ENCODE results near the gene SCNN1B.
"Not testable (repeated sequence)": the region's sequence is repeated elsewhere in the genome, so short reads cannot be mapped to it uniquely, and the experiment has no call there.

The SCNN1B gene

DNA sequence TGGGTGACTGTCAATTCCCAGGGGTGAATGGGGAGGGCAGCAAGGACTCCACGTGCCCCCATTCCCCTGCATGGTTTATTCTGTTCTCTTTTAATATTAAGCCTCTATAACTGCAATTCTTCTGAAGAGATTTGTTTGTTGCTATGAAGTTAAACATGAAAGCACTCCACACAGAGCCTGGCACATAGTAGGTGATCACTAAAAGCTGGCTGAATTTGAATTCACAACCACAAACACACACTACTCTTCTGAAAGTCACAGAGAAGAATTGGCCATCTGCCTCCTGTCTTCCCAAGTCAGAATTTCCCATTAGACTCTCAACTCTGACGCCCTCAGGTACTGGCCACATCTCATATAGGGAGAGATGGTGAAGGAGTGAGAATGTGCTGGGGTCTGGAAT lies 95.4 kb downstream of the SCNN1B start:
- no peak for DNase-seq (ENCODE audit: low spot score)
- TF ChIP-seq, protein P1, sequence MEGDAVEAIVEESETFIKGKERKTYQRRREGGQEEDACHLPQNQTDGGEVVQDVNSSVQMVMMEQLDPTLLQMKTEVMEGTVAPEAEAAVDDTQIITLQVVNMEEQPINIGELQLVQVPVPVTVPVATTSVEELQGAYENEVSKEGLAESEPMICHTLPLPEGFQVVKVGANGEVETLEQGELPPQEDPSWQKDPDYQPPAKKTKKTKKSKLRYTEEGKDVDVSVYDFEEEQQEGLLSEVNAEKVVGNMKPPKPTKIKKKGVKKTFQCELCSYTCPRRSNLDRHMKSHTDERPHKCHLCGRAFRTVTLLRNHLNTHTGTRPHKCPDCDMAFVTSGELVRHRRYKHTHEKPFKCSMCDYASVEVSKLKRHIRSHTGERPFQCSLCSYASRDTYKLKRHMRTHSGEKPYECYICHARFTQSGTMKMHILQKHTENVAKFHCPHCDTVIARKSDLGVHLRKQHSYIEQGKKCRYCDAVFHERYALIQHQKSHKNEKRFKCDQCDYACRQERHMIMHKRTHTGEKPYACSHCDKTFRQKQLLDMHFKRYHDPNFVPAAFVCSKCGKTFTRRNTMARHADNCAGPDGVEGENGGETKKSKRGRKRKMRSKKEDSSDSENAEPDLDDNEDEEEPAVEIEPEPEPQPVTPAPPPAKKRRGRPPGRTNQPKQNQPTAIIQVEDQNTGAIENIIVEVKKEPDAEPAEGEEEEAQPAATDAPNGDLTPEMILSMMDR (IDR thresholded peaks at IDR 0.05; ENCODE audit: extremely low read depth, insufficient read depth, missing control alignments) = no peak
- in situ Hi-C loops (cut with MboI; ENCODE audit: low pct_unique_long_range_greater_than_20kb, low sequenced_read_pairs, unreplicated experiment) = no loop called here

DNA sequence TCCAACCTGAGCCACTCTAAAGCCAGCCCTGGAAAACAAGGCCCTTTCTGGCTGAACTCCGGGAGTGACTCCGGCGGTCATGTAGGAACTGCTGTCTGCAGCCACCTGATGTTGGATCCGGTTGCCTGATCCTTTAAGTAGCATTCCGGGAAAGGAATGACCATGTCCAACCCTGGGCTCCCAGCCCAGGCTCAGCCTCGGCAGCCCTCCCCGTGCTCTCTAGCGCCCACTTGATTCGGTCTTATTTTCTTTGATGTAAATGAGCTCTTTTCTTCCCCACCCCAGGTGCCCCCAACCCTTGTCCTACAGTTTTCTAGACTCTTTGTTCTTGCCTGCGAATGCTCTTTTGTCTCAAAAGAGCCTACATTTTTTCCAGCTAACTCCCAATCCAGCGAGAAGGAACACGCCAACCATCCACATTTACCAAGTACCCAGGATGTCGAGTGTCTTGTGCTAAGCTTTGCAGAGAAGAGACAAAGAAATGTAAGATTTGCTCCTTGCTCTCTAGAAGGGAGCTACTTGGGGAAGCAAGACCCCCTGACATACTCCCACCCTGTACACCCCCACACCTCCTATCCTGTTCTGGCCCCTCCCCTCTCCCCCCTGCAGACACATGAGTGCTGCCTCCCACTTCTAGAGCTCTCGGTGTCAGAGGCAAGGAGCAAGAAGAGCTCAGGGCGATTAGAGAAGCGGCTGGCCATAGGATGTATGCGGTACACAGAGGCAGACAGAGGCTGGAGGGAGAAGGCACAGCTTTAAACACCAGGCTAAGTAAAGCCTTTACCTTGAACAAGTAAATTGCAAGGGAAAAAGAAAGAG lies 97.1 kb downstream of the SCNN1B start:
- DNase-seq (ENCODE audit: low spot score) = no peak
- in situ Hi-C loops (cut with MboI; ENCODE audit: low pct_unique_long_range_greater_than_20kb, low sequenced_read_pairs, unreplicated experiment) = no loop called here
- TF ChIP-seq, protein P1 (IDR thresholded peaks at IDR 0.05; ENCODE audit: extremely low read depth, insufficient read depth, missing control alignments) = no peak

DNA sequence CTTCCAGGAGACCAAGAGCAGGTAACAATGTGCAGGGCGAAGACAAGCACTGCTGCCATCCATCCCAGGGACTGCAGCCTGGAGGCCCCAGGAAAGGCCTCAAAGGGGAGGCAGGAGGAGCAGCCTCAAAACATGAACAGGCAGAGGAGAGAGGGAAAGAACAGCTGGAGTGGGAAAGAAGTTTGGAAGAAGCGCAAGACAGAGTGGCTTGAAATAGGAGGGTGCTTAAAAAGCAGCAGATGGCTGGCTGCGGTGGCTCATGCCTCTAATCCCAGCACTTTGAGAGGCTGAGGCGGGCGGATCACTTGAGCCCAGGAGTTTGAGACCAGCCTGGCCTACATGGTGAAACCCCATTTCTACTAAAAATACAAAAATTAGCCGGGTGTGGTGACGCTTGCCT lies 98.3 kb downstream of the SCNN1B start:
- DNase-seq (ENCODE audit: low spot score); in situ Hi-C loops (cut with MboI; ENCODE audit: low pct_unique_long_range_greater_than_20kb, low sequenced_read_pairs, unreplicated experiment): not testable (repeated sequence)

DNA sequence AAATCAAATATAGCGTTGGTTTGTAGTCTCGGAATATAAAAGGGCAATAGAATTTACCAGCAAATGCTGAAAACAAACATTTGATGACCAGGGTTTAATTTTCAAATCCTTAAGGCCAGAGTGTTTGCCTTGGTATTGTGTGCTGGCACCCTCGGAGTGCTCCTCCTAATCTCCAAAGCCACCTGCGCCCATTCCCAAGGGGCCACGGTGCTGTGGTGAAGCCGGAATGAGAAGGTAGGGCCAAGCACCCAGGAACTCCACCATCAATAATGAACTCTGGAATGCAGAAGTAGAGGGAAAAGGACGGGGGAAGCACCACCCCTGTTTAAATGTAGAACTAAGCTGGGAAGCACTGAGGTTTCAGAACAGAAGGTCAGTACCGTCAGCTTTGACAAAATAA lies 99.0 kb downstream of the SCNN1B start:
- no peak for DNase-seq (ENCODE audit: low spot score)
- in situ Hi-C loops (cut with MboI; ENCODE audit: low pct_unique_long_range_greater_than_20kb, low sequenced_read_pairs, unreplicated experiment) = no loop called here
- TF ChIP-seq, protein P1 (IDR thresholded peaks at IDR 0.05; ENCODE audit: extremely low read depth, insufficient read depth, missing control alignments) = no peak

DNA sequence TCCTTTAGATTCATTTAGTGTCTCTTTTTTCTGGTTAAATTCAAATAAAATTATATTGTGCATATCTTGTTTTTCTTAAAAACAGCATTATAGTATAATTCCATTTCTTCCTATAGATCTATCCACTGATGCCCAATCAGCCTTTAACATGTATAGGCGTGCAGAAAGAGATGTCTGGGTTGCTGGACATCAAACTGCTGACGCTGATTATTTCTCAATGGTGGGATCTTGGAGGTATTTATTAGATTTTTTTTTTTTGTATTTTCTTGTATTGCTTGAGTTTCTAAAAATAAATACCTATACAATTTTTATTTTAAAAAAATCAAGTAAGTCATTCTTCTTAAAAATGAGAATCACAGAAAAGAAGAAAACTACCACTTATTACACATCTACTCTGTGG lies 100.0 kb downstream of the SCNN1B start:
- in situ Hi-C loops (cut with MboI; ENCODE audit: low pct_unique_long_range_greater_than_20kb, low sequenced_read_pairs, unreplicated experiment) = no loop called here
- TF ChIP-seq, protein P1 (IDR thresholded peaks at IDR 0.05; ENCODE audit: extremely low read depth, insufficient read depth, missing control alignments) = no peak
- DNase-seq (ENCODE audit: low spot score) = no peak

DNA sequence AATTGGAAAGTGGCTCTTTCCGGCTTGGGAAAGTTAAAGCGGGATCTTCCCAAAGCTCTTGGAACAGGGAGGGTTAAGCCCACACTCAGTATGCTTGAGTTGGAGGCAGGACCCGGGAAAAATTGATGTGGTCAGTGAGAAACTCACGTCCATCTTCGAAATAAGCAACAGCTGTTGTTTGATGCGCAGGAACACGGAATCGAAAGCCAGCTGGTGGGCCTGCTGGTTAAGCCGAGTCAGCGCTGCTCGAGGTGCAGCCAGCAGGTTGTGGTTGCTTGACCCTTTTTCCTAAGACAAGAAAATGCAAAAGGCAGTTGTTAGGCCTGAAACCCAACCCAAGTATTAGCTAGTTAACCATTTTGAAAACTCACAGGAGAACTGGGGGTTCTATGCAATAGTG lies 101.4 kb downstream of the SCNN1B start:
- DNase-seq (ENCODE audit: low spot score) = no peak
- in situ Hi-C loops (cut with MboI; ENCODE audit: low pct_unique_long_range_greater_than_20kb, low sequenced_read_pairs, unreplicated experiment) = no loop called here
- TF ChIP-seq, protein P1 (IDR thresholded peaks at IDR 0.05; ENCODE audit: extremely low read depth, insufficient read depth, missing control alignments) = no peak

DNA sequence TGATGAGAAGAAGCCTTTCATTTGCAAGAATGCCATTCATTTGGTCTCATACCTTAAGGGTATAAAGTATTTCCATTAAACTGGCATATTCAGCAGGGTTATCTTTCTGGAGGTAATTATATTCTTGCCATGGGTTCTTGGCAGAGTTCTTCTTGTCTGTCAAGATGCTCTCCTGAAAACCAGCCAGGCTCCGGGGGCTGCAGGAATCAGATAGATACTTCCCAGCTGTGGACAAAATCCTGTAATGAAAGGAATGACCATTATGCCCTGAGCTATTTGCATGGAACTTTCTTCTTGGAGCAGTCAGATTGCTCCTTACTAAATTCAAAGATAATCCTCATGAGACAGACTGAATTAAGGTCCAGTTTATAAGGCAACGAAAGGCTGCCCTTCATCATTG lies 103.9 kb downstream of the SCNN1B start:
- in situ Hi-C loops (cut with MboI; ENCODE audit: low pct_unique_long_range_greater_than_20kb, low sequenced_read_pairs, unreplicated experiment) = no loop called here
- TF ChIP-seq, protein P1 (IDR thresholded peaks at IDR 0.05; ENCODE audit: extremely low read depth, insufficient read depth, missing control alignments) = no peak
- no peak for DNase-seq (ENCODE audit: low spot score)
